NCI-H1436 treated with DMSO at 0.1 percent for 48 hours (cell line): ENCODE data around the gene HLA-DOA.

Experiments
- DNase-seq: peaks from one replicate; lab custom pipeline; 2025; lab: John Stamatoyannopoulos, UW

HLA-DOA gene

GRCh38 chr6:33008944-33009861, at the start of gene HLA-DOA:
TSS of gene HLA-DOA (minus strand) at chr6:33009591.
- no peak for DNase-seq

DNA sequence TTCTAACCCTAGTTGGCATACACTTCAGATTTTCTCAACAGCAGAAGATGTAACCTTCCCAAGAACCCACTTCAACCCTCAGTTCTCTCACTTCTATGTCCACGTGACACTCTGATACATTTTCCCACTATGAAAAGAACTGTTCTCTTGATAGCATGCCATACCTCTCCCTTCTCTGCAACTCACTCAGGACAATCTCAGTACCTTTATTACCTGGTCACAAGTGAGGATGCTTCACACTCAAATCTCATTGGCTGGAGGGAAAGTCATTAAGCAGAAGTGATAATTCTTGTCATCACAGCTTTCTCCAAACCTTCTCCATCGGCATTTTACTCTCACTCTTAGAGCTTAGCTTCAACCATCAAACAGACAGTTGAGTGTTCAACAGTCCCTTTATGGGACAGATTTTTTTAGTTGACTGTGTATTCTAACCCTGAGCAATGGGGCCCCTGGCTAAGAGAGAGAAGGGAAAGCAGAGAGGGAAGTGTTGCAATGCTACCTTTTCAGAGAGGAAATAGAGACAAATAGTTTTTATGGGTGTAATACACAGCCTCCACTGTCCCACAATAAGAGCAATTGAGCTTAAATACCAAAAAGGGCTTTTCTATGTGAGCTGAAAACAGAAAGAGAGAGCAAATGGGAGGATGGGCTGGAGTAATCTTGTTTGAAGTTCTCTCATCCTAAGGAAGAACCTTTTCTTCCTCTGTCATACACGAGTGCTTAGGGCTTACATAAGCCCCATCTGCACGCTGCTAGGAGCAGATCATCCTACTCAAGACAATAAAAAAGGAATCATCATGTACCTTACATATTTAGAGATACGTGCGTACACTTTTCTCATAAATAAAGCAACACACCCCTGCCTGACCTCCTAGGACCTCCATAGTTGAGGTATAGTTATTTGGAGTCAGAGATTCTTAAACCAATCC, 48.1 kb upstream of the HLA-DOA start:
- no peak for DNase-seq

DNA sequence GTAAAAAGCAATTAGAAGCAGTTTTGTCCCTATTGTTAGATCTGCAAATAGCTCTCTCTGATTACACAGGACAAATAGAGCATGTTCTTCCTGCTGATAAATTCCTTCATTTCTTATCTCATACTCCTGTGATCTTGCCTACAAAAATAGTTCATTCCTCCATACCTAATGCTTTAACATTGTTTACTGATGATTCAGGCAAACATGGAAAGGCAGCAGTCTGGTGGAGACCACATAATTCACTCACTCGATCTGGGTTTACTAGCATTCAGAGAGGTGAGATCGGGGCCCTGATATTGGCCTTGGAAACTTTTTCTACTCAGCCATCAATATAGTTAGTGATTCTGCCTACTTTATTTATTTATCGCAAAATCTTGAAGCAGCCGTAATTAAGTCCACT, 43.8 kb upstream of the HLA-DOA start:
- no peak for DNase-seq

DNA sequence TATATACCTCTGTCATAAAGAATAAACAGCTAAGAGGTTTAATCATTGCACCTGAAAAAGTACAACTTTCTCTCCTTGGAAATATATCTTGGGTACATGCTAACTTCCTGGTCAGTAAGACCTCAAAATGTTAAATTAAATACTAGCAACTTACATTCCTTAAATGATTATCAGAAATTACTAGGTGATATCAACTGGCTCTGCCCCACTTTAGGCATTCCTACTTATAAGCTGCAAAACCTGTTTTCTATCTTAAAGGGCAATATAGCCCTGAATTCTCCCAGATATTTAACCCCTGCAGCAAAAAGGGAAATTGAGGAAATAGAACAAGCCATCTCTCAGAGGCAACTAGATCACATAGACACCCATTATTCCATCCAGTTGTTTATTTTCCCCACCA, 43.2 kb upstream of the HLA-DOA start:
- no peak for DNase-seq

GRCh38 chr6:33050014-33050810, 40.8 kb upstream of the HLA-DOA start:
- DNase-seq: no peak

DNA sequence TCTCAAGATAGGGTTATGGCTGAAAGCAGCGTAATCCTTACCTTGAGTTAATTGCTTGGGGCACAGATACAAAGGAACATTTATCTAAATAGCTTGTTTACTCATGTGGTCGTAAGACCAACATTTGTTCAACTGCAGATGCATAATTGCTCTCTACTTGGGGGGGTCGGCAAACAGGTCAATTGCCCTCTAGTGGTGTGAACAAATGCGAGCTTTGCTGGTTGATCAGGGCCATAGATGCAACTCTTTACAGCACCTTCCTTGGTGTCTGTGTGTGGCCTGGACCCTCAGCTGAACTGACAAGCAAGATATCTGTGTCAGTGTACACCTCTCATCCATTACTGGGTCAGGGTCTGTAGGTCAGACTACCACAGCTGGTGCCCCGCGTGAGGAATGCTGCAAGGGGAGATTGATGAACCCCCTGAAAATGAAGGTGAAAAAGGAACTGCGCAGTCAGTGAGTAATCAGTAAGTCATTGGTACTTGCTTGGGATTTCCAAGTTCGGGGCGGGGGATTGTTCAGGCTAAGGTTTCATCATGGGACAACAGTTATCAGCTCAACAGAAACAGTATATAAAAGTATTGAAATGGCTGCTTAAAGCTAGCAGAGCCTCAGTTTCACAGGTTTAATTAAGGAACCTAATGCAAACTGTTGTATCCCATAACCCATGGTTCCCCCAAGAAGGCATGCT, 40.1 kb upstream of the HLA-DOA start:
- DNase-seq: no peak

DNA sequence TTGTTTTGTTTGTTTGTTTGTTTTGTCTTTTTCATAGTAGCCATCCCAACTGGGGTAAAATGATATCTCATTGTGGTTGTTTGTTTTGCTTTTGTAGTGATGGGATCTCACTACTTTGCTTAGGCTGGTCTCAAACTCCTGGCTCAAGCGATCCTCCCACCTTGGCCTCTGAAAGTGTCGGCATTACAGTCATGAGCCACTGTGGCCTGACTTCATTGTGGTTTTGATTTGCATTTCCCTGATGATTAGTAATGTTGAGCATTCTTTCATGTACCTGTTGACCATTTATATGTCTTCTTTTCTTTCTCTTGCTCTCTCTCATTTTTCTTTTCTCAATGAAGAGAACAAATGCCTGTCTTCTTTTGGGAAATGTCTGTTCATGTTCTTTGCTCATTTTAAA, 30.8 kb upstream of the HLA-DOA start:
- no peak for DNase-seq

- no peak for DNase-seq
These were observed 27.1 kb upstream of the HLA-DOA start for GRCh38 chr6:33036535-33036934.

DNA sequence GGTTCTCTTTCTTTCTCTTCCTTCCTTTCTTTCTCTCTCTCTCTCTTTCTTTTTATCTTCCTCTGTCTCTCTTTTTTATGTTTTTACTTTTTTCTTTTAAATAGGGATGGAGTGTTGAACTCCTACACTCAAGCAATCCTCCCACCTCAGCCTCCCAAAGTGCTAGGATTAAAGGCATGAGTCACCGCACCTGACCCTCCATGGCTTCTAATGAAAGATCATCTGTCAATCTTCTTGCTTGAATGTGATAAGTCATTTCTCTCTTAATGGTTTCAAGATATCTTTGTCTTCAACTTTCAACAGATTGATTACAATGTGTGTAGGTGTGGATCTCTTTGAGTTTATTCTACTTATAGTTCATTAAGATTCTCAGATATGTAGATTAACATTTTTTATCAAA, 25.2 kb upstream of the HLA-DOA start:
- no peak for DNase-seq

DNA sequence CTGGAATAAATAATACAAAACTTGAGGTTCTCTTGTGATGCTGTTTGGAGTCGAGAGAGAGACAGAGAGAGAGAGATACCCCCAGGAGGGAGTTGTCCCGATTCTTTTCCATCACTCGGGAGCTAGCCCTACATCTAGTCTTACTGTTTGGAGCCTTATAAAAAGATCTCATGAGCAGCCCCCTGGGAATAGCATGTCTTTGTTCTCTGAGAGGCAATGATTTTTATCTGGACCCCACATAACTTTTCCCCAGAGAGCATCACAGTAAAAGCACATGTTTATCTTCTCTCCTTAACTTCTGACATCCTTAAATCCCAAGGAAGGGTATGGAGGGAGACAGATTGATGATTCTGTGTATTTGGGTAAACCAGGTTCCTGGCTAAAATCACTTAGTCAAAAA, 20.9 kb upstream of the HLA-DOA start:
- no peak for DNase-seq

DNA sequence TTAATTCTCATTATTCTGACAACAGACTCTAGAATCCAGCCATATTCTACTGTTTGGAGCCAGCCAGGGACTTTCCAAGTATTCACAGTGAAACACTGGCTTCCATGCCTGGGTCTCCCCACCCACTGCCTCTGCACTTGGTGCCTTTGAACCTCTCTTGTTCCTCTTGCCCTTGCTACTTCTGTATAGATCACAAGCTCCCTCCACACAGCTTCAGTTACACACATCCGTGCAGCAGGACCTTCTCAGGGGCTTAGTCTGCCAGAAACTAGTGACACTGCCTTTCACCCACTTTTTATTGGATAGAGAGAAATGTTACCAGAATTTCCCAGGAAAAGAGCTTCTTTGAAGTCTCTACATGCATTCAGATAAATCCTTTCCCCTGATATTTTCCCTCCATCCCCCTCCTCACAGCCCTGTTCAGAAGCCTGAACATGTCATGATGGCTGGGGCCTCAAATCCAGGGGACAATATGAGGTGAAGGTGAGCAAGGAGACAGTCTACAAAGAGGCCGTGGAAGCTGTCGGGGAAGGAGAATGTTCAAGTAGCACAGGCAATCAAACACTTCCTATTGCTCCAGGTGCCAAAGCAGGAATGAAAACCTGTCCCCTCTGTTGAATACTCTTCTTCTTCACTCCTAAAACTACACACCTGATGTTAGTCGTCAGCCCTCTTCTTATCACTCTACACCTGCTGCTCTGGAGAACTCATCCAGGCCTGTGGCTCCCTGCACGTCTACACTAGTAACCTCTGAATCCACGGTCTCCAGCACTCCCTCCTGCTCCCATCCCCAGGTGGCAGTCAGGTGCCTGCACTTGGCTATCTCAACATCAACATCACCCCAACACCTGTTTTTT, 20.2 kb upstream of the HLA-DOA start:
- no peak for DNase-seq

DNA sequence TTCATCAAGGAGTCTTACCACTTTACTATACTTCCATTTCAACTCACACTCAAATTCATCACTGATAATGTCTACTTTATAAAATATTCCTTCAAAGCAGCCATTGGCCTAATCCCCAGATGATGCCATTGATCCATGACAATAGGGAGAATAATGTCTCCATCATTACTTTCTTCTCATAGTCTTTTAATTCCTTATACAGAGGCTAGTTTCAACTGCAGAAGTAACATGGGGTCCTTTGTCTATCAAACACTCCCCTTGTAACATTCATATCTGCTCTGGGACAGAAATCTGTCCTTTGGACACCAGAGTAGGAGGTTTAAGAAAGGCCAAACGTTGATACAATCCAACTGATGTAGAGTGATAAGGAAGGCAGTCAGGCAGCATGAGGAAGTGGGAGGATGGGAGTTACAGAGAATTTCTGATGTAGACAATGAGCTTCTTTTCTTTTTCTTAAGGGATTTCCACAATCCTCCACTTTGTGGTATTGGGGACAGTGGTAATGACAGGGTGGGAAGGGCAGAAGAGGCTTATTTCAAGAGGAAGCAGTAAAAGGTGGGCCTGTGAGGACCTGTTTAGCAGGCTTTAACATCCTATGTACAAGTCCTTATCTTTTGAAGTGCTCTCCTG, 18.9 kb upstream of the HLA-DOA start:
- DNase-seq: no peak

DNA sequence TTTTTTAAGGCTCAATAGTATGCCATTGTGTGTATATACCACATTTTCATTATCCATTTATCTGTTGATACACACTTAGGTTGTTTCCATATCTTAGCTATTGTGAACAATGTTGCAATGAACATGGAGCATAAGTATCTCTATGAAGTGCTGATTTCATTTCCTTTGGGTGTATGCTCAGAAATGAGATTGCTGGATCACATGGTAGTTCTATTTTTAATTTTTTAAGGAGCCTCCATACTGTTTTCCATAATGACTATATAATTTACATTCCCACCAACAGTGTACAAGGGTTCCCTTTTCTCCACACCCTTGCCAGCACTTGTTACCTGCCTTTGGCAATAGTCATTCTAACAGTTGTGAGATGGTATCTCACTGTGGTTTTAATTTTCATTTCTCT, 15.1 kb upstream of the HLA-DOA start:
- no peak for DNase-seq

GRCh38 chr6:33023536-33023935, 14.1 kb upstream of the HLA-DOA start:
- DNase-seq: no peak

DNA sequence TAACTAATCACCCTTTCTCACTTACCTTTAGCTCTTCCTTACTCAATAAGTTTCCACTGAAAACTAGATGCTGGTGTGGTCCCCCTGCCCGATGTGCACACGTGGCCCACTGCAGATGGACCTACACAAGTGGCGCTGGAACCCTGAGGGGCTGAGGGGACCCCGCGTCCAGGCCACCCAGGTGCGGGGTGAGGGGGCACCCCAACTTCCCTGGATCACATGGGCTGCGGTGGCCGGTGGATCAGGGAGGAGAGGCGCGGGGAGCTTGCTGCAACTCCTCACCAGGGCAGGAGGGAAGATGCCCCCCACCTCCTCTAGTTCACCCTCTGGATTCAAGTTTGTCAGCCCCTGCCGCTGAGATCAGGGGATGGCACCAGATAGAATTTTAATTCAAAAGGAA, 12.5 kb upstream of the HLA-DOA start:
- no peak for DNase-seq

- DNase-seq: no peak
These were observed 10.0 kb upstream of the HLA-DOA start for GRCh38 chr6:33019372-33019771.

GRCh38 chr6:33018904-33019303, 9.5 kb upstream of the HLA-DOA start:
- DNase-seq: no peak

GRCh38 chr6:33018418-33018817, 9.0 kb upstream of the HLA-DOA start:
- DNase-seq: no peak

DNA sequence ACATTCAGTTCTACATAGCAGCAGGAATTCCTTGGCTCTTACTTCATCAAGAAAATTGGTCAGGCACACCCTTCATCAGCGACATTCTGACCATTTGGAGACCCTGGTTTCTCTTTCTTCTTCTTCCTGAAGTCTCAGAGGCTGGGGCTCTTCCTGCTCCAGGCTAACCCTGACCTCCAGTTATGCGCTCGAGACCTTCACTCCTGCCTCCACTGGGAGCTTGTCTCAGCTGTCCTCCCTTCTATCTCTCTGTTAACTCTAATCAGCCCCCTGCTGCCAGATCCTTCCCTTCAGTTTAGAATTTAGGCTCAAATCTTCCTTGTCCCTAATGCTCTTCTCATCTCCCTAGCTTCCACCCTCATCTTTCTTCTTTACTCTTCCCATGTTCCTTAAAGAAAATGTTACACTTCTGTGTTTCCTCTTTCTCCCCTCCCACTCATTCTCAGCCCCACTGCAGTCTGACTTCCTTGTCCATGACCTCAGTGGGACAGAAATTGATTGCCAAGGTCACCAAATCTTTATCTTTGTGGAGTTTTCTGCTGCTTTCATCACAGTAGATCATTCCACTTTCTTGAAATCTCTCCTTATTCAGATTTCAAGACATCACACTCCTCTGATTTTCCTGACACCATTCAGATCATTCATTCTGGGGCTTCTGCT, 8.4 kb upstream of the HLA-DOA start:
- no peak for DNase-seq

DNA sequence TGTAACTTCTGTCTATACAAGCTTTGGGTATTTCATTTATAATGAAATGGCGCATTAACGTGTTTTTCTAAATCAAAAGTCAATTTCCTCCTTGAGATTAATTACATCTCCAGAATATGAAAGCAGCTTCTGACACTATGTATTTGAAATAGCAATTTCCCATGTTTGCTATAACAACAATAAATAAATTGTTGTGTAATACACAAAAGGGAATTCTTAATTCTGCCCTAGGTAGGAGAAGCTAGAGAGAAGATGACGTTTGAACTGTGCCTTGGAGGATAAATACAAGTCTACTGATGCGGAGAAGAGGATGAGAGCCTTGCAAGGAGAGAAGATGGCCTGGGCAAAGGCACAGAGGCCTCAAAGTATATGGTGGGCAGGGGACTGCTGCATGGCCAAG, 7.6 kb upstream of the HLA-DOA start:
- DNase-seq: no peak
